GM19372 (cell line): ENCODE data around the gene ANKMY2.
"Not testable (repeated sequence)": the region's sequence is repeated elsewhere in the genome, so short reads cannot be mapped to it uniquely, and the experiment has no call there.

Experiments
- ATAC-seq: cut with Tn5 transposase; IDR thresholded peaks from one replicate; pipeline ENCODE4 v1.9.1; 2021; ENCODE audit warnings: mild to moderate bottlenecking, low read depth, moderate library complexity; ENCODE audit not compliant: unreplicated experiment

Gene ANKMY2

DNA sequence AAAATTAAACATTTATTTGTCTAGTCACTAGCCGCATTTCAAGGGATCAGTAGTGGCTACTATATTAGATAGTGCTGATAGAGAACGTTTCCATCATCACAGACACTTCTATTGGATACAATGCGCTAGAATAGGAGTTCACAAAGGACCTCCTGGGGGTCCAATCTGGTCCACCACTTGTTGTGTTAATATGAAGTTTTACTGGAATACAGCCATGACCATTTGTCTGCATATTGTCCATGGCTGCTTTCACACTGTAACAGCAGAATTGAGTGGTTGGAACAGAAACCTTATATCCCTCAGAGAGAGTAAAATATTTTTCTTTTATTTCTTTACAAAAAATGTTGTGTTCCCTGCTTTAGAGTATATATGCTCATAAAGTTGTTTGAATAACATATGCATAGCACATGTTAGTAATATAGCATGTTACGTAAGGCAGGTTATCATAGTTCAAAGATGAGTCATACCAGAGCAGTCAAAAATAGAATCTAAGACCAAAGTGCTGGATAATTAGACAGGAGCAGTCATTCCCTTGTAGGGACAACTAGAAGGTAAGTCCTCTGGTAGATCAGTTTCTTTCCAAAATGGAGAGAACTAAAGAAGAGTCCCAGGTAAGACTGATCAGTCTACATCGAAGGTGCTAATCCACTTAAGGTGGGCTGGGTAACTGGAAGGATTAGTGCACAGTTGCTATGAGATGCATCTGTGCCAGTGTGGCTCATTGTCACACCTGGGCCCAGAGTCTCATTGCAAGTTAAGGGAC is 15.3 kb upstream of the ANKMY2 start:
- ATAC-seq = no peak

DNA sequence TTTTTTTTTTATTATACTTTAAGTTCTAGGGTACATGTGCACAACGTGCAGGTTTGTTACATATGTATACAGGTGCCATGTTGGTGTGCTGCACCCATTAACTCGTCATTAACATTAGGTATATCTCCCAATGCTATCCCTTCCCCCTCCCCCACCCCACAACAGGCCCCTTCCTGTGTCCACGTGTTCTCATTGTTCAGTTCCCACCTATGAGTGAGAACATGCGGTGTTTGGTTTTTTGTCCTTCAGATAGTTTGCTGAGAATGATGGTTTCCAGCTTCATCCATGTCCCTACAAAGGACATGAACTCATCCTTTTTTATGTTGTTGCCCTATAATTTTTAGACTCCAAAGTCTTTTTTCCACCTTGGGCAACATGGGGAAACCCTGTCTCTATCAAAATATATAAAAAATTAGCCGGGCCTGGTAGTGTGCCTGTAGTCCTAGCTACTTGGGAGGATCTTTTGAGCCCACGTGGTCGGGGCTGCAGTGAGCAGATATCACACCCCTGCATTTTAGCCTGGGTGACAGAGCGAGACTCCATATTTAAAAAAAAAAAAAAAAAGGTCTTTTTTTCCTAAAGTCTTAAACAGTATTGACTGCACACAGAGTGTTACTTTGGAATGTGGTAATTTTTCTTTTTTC is 14.4 kb upstream of the ANKMY2 start:
- ATAC-seq = not testable (repeated sequence)

GRCh38 chr7:16657656-16658279 is 12.2 kb upstream of the ANKMY2 start:
- no peak for ATAC-seq

GRCh38 chr7:16656141-16656540 is 10.6 kb upstream of the ANKMY2 start:
- ATAC-seq = no peak

DNA sequence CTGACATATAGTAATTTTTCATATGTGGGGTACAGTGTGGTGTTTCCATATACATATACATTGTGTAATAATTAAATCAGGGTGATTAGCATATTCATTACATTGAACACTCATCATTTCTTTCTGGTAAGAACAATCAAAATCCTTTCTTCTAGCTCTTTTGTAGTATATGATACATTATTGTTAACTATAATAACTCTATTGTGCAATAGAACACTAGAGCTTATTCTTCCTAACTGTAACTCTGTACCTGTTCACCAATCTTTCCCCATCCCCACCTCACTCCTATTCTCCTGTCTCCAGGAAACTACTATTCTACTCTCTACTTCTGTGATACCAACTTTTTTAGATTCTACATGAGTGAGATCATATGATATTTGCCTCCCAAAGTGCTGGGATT is 9.8 kb upstream of the ANKMY2 start:
- no peak for ATAC-seq

DNA sequence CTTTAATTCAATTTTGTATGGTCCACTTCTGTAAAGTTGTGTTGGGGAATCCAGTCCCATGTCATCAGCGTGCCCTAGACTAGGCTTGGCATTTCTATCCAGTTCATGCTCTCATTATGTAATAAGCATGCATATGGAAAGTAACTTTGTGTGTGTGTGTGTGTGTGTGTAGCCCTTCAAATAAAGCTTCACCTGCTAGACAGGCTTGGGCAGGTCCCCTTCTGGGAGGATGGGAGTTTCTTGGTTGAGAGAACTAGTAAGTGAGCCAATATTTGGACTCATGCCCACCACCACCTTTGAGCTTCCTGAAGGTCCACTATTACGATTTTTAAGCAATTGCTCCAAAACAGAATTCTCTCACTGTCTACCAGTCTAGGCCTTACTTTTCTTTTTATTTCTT is 7.3 kb upstream of the ANKMY2 start:
- no peak for ATAC-seq

GRCh38 chr7:16652240-16652583 is 6.7 kb upstream of the ANKMY2 start:
- ATAC-seq = no peak

- no peak for ATAC-seq
Measured at GRCh38 chr7:16651396-16652239, 6.1 kb upstream of the ANKMY2 start.

DNA sequence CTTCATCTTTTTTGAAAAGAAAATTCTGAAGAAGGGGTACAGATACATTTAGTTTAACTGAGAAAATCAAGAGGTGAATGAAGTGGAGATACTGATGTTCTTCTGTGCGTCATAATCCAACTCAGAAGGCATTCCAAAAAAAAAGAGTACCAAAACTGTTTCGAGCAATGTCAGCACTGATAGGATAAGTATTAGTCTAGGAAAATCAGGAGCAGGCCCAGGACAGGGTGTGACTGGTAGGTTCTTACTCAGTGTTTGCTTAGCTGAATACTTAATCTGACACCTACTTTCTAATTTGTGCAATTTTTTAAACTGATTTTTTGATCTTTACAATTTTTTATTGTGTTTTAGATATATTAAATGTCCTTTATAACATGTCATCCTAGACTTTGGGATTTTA is 4.7 kb upstream of the ANKMY2 start:
- no peak for ATAC-seq

- no peak for ATAC-seq
Measured at GRCh38 chr7:16649196-16649595, 3.6 kb upstream of the ANKMY2 start.

- no peak for ATAC-seq
Measured at GRCh38 chr7:16648551-16648950, 3.0 kb upstream of the ANKMY2 start.

- ATAC-seq = no peak
Measured at GRCh38 chr7:16647435-16647960, 1.9 kb upstream of the ANKMY2 start.

DNA sequence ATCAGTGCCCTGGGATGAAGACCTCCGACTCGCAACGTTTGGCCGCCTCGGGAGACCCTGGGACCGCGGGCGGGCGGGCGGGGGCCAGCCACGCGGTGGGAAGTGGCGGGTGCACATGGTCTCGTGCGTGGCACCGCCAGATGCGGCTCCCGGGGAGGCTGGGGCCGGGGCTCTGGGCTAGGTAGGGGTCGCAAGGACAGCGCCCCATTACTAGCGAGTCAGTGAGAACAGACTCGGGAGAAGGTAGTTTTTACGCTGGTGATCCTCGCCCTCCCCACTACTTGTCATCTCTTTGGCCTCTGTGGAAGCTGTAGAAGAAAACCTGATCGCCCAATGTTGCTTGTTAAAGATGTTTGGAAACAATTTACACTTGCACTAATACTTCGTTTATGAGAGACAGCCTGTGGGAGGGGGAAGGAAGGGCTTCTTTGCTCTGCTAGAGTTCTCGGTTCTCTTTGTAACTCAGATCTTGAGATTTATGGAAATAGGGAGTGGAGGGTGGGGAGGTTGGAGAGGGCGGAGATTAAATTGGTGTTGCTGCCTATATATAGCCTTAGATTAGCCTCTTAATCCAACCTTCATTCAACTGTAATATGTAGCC is 1.0 kb upstream of the ANKMY2 start:
- peak; percentile 1 for ATAC-seq

GRCh38 chr7:16644636-16645592 is 640 bp downstream of the ANKMY2 start:
- ATAC-seq = peak; percentile 11

- ATAC-seq = no peak
Measured at GRCh38 chr7:16644157-16644556, 1.4 kb downstream of the ANKMY2 start.

- ATAC-seq = no peak
Measured at GRCh38 chr7:16638282-16639280, 7.0 kb downstream of the ANKMY2 start.

DNA sequence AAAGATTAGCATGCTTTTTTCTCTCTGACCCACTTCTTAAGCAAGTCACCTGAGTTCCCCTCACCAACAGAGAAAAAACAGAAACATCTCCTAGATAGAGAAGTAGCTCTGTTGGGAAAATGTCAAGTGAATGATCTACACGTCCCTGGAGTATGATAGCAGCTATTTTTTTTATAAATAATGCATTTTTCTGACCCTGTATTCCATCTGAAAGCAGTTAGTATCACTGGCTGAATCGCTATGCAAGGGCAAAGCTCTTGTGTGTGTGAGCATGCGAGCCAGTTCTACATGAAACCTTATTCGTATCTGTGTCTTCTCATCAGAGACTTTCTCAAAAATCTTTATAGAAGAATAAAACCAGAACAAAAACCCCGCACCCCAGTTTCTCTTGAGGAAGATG is 8.2 kb downstream of the ANKMY2 start:
- ATAC-seq = no peak

- no peak for ATAC-seq
Measured at GRCh38 chr7:16636555-16637101, 8.9 kb downstream of the ANKMY2 start.
